AG04449 (cell line): ENCODE measurements around the gene OVOL3.

ENCODE experiments used
- CTCF ChIA-PET: fragments of 350-600 bp; formaldehyde crosslinking; extraction: SDS; loops from one replicate; lab custom pipeline; 2021; ENCODE audit warnings: antibody characterized with exemption; lab: Yijun Ruan, JAX
- POLR2A ChIA-PET: fragments of 400-600, 350-600 bp; formaldehyde crosslinking; extraction: SDS; loops from one replicate; lab custom pipeline; 2020; ENCODE audit warnings: antibody characterized with exemption, inconsistent platforms; lab: Yijun Ruan, JAX
- DNase-seq: peaks from one replicate; pipeline ENCODE4 v3.0.0-alpha.2; 2010; ENCODE audit warnings: low read depth, low spot score
- H3K4me3 ChIP-seq: 2 replicates; pipeline ENCODE4 v1.5.1; 2011; ENCODE audit warnings: low read depth, mild to moderate bottlenecking, control low read depth, low read length
- CTCF ChIP-seq: IDR thresholded peaks from one replicate; pipeline ENCODE4 v1.5.1; 2011; ENCODE audit warnings: mild to moderate bottlenecking, moderate library complexity, low read length, control low read depth, inconsistent platforms; ENCODE audit not compliant: insufficient read depth; ENCODE audit errors: missing control alignments

Gene OVOL3

GRCh38 chr19:36151144-36152018 is 40.4 kb downstream of the OVOL3 start:
- no peak for TF ChIP-seq CTCF
- ChIA-PET CTCF (interaction anchor here (0.8 to 1.7 kb wide), 4 partner anchors 19 to 28 kb away, joined by 3 to 6 read pairs (median 5); no protein-coding TSS in a partner anchor), POLR2A (interaction anchor here (0.7 kb wide), 1 partner anchor 15 kb away, joined by 3 read pairs; no protein-coding TSS in a partner anchor)
- H3K4me3 ChIP-seq: peak overlapping the region; percentile 12; the same call in 1 of the 2 replicates
- no peak for DNase-seq

GRCh38 chr19:36152019-36152351 is 41.0 kb downstream of the OVOL3 start:
- POLR2A ChIA-PET: no interaction called here
- TF ChIP-seq CTCF: no peak
- CTCF ChIA-PET: no interaction called here
- DNase-seq: no peak
- H3K4me3 ChIP-seq: peak overlapping the region; percentile 27

GRCh38 chr19:36152352-36153091 is 41.6 kb downstream of the OVOL3 start, which contains the start of gene COX7A1:
Gene COX7A1 (minus strand): TSS chr19:36152447. CDS start chr19:36152407, 40 bp downstream.
- CTCF ChIA-PET: interaction anchor here (0.8 to 2.1 kb wide), 5 partner anchors 12 to 92 kb away, joined by 3 to 10 read pairs (median 3); no protein-coding TSS in a partner anchor
- H3K4me3 ChIP-seq: peak within 1 kb of the TSS; percentile 27
- TF ChIP-seq CTCF: no peak
- DNase-seq: no peak
- POLR2A ChIA-PET: interaction anchor here (1.1 to 1.7 kb wide), 2 partner anchors 8 to 13 kb away, joined by 4 to 5 read pairs; partner anchors contain the start of gene CAPNS1

- no peak for DNase-seq
- ChIA-PET CTCF (interaction anchor here (0.8 to 2.1 kb wide), 5 partner anchors 12 to 92 kb away, joined by 3 to 10 read pairs (median 3); no protein-coding TSS in a partner anchor), POLR2A (interaction anchor here (1.1 to 1.7 kb wide), 2 partner anchors 9 to 14 kb away, joined by 4 to 5 read pairs; partner anchors contain the start of gene CAPNS1)
- TF ChIP-seq CTCF: no peak
- no peak overlapping the region for H3K4me3 ChIP-seq
Measured at GRCh38 chr19:36153126-36153525, 42.2 kb downstream of the OVOL3 start.

GRCh38 chr19:36160821-36161596 is 50.1 kb downstream of the OVOL3 start:
- no peak for TF ChIP-seq CTCF
- DNase-seq: no peak
- CTCF ChIA-PET: interaction anchor here (1.4 kb wide), 1 partner anchor 9 kb away, joined by 4 read pairs; no protein-coding TSS in a partner anchor
- no peak overlapping the region for H3K4me3 ChIP-seq
- POLR2A ChIA-PET: no interaction called here
